Tibial nerve (tissue), 3 donors: Measurements from ENCODE around the gene MGMT.

ENCODE experiments used
- POLR2A ChIP-seq, 2 donors: fragments of 450-650 bp; IDR thresholded peaks; one replicate each; pipeline ENCODE4 v1.6.1; 2017; ENCODE audit warnings: antibody characterized with exemption in 2 of 2, mild to moderate bottlenecking in 2 of 2, moderate library complexity in 2 of 2
- TF ChIP-seq, protein P1 (sequence below), 5 experiments: fragments of 200-600 bp in 3 of 5; fragments of 450-650 bp in 2 of 5; sonication (generic) in 3 of 5; IDR thresholded peaks; one replicate each; pipeline ENCODE4 v1.5.1; 2016 to 2019; ENCODE audit warnings: antibody characterized with exemption in 5 of 5, mild to moderate bottlenecking in 3 of 5, moderate library complexity in 2 of 5

DNA sequence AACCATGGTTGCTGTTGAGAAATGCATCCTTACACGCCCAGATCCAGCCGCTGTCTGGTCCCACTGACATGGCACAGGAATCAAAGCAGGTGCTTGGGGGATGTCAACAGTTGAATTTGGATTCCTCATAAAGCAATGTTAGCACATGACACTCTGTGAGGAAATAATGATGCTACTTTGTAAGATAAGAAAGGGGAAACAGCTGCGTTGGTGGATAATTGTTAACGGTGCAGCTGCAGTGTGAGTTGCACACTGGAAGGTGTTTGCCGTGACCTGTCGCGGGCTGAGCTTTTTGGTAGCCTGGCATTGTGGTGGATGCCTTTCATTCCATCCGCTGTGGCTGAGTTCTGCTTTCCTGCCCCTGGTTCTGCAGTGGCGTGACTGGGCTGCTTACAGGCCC is 113.9 kb downstream of the MGMT start:
- TF ChIP-seq, protein P1, sequence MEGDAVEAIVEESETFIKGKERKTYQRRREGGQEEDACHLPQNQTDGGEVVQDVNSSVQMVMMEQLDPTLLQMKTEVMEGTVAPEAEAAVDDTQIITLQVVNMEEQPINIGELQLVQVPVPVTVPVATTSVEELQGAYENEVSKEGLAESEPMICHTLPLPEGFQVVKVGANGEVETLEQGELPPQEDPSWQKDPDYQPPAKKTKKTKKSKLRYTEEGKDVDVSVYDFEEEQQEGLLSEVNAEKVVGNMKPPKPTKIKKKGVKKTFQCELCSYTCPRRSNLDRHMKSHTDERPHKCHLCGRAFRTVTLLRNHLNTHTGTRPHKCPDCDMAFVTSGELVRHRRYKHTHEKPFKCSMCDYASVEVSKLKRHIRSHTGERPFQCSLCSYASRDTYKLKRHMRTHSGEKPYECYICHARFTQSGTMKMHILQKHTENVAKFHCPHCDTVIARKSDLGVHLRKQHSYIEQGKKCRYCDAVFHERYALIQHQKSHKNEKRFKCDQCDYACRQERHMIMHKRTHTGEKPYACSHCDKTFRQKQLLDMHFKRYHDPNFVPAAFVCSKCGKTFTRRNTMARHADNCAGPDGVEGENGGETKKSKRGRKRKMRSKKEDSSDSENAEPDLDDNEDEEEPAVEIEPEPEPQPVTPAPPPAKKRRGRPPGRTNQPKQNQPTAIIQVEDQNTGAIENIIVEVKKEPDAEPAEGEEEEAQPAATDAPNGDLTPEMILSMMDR (IDR thresholded peaks at IDR 0.05), result no peak
- no peak for TF ChIP-seq POLR2A (IDR thresholded peaks at IDR 0.05)
